DMS 273 treated with DMSO at 0.1 percent for 48 hours (cell line): ENCODE measurements around the gene PFAS.

ENCODE experiments used
- DNase-seq: peaks from one replicate; lab custom pipeline; 2025; lab: John Stamatoyannopoulos, UW

Gene PFAS

GRCh38 chr17:8266648-8267479 lies 17.8 kb downstream of the PFAS start:
- no peak for DNase-seq

GRCh38 chr17:8267480-8268147 lies 18.5 kb downstream of the PFAS start:
- DNase-seq = no peak

- no peak for DNase-seq
Measured at GRCh38 chr17:8268550-8269298, 19.6 kb downstream of the PFAS start.

GRCh38 chr17:8272421-8272820 lies 23.3 kb downstream of the PFAS start:
- DNase-seq = no peak

GRCh38 chr17:8273884-8274444 lies 24.9 kb downstream of the PFAS start:
- DNase-seq = no peak

GRCh38 chr17:8274816-8275215 lies 25.7 kb downstream of the PFAS start:
- DNase-seq = no peak

GRCh38 chr17:8275421-8276290 lies 26.6 kb downstream of the PFAS start:
- DNase-seq = peak; percentile 70

- no peak for DNase-seq
Measured at GRCh38 chr17:8277317-8277716, 28.2 kb downstream of the PFAS start.

- DNase-seq = no peak
Measured at GRCh38 chr17:8282345-8282744, 33.3 kb downstream of the PFAS start.

- no peak for DNase-seq
Measured at GRCh38 chr17:8283356-8283755, 34.3 kb downstream of the PFAS start.

- no peak for DNase-seq
Measured at GRCh38 chr17:8284126-8284525, 35.0 kb downstream of the PFAS start.

GRCh38 chr17:8285270-8286181 lies 36.4 kb downstream of the PFAS start:
- no peak for DNase-seq

- DNase-seq = no peak
Measured at GRCh38 chr17:8287651-8288335, 38.7 kb downstream of the PFAS start.

GRCh38 chr17:8288336-8289102 lies 39.4 kb downstream of the PFAS start, which contains the start of gene RANGRF:
Gene RANGRF, plus strand, starts transcription at chr17:8288670. Its CDS starts 119 bp downstream, at chr17:8288789.
- peak; percentile 68 for DNase-seq

- DNase-seq = no peak
Measured at GRCh38 chr17:8289103-8289397, 40.0 kb downstream of the PFAS start.

- DNase-seq = no peak
Measured at GRCh38 chr17:8290043-8290442, 41.0 kb downstream of the PFAS start.

- DNase-seq = no peak
Measured at GRCh38 chr17:8292639-8293395, 43.7 kb downstream of the PFAS start.

GRCh38 chr17:8294361-8294760 lies 45.3 kb downstream of the PFAS start:
- no peak for DNase-seq
